OCI-LY7 (cell line): ENCODE data around the gene IL6R. TPM values are rescaled to one million over a fixed set of nuclear protein-coding genes. Genes with fewer than 3 reads are reported as not detected.

Experiments used
- BruUV-seq: library from RNA; stranded (reverse); fragments of 400-500 nt; replicated peaks from 2 replicates; lab custom pipeline; 2021; lab: Mats Ljungman, UMichigan
- CTCF ChIA-PET: fragments of 300-600 bp; sonication (Branson Sonifier 250); formaldehyde crosslinking; loops from one replicate; lab custom pipeline; 2022; ENCODE audit warnings: antibody characterized with exemption; ENCODE audit not compliant: unreplicated experiment; lab: Charles Lee
- POLR2A ChIA-PET: fragments of 300-600 bp; sonication (Branson Sonifier 250); formaldehyde crosslinking; loops from one replicate; lab custom pipeline; 2022; ENCODE audit warnings: antibody characterized with exemption; lab: Charles Lee
- DNase-seq: peaks from one replicate; pipeline ENCODE4 v3.0.0-alpha.2; 2015; ENCODE audit warnings: low spot score
- H2AFZ ChIP-seq: fragments of 200-600 bp; sonication (generic), shearing (Covaris generic); 2 replicates; pipeline ENCODE4 v1.6.1; 2014; ENCODE audit warnings: mild to moderate bottlenecking, antibody characterized with exemption, low read length, moderate library complexity
- H3K27ac ChIP-seq: fragments of 200-600 bp; sonication (generic); 2 replicates; pipeline ENCODE4 v1.5.1; 2014; ENCODE audit warnings: mixed run types, low read depth, mild to moderate bottlenecking, moderate library complexity, low read length, inconsistent platforms; ENCODE audit not compliant: poor library complexity, severe bottlenecking
- H3K36me3 ChIP-seq: fragments of 200-600 bp; sonication (generic); 2 replicates; pipeline ENCODE4 v1.6.1; 2014; ENCODE audit warnings: mild to moderate bottlenecking, antibody characterized with exemption, low read length, moderate library complexity, mixed read lengths; ENCODE audit not compliant: insufficient read depth
- H3K4me1 ChIP-seq: fragments of 200-600 bp; sonication (generic); 2 replicates; pipeline ENCODE4 v1.5.1; 2014; ENCODE audit warnings: mild to moderate bottlenecking, low read length; ENCODE audit not compliant: insufficient read depth, poor library complexity, severe bottlenecking
- H3K4me2 ChIP-seq: fragments of 200-600 bp; sonication (generic); 2 replicates; pipeline ENCODE4 v1.6.1; 2014; ENCODE audit warnings: mild to moderate bottlenecking, low read length
- H3K4me3 ChIP-seq: fragments of 200-600 bp; sonication (generic); 2 replicates; pipeline ENCODE4 v1.5.1; 2014; ENCODE audit warnings: mild to moderate bottlenecking, low read depth, low read length; ENCODE audit not compliant: poor library complexity, severe bottlenecking
- H3K79me2 ChIP-seq: fragments of 200-600 bp; sonication (generic); 2 replicates; pipeline ENCODE4 v1.6.1; 2016; ENCODE audit warnings: low read depth, mild to moderate bottlenecking, low read length, moderate library complexity, mixed read lengths; ENCODE audit not compliant: insufficient read depth
- H3K9me2 ChIP-seq: fragments of 200-600 bp; sonication (generic); 2 replicates; pipeline ENCODE4 v1.6.1; 2016; ENCODE audit warnings: mild to moderate bottlenecking, low read length, mixed read lengths; ENCODE audit not compliant: insufficient read depth
- H3K9me3 ChIP-seq: fragments of 200-600 bp; sonication (generic); 2 replicates; pipeline ENCODE4 v1.6.1; 2014; ENCODE audit warnings: mild to moderate bottlenecking, mixed run types, low read length, mixed read lengths
- H4K20me1 ChIP-seq: fragments of 200-600 bp; sonication (generic); 2 replicates; pipeline ENCODE4 v1.6.1; 2014; ENCODE audit warnings: mild to moderate bottlenecking, antibody characterized with exemption, low read length, moderate library complexity, mixed read lengths; ENCODE audit not compliant: insufficient read depth
- EZH2phosphoT487 ChIP-seq: fragments of 200-600 bp; sonication (generic); IDR thresholded peaks from 2 replicates; pipeline ENCODE4 v1.6.1; 2018; ENCODE audit warnings: low read depth, borderline replicate concordance, mild to moderate bottlenecking, mixed run types, antibody characterized with exemption, low read length, moderate library complexity, mixed read lengths
- intact Hi-C: fragments of 100-400 bp; cut with micrococcal nuclease; formaldehyde crosslinking; loops from one replicate; pipeline ENCODE4 v1.10.0; 2022; ENCODE audit not compliant: unreplicated experiment
- total RNA-seq, 2 experiments: library from RNA; depleted of rRNA in 1 of 2; stranded (reverse); fragments of >200 nt in 1 of 2; shearing (Covaris generic) in 1 of 2; gene quantifications; 2 replicates each; pipeline ENCODE4 v1.2.3, GENCODE V29; 2014 to 2022
- TF ChIP-seq, protein P1 (sequence below): fragments of 200-600 bp; sonication (generic); conservative IDR thresholded peaks from 2 replicates; pipeline ENCODE4 v1.5.1; 2014; ENCODE audit warnings: mild to moderate bottlenecking, antibody characterized with exemption, low read length, moderate library complexity, mixed read lengths

Gene IL6R
- total RNA-seq, 2 experiments from 2014 or later = not detected

DNA sequence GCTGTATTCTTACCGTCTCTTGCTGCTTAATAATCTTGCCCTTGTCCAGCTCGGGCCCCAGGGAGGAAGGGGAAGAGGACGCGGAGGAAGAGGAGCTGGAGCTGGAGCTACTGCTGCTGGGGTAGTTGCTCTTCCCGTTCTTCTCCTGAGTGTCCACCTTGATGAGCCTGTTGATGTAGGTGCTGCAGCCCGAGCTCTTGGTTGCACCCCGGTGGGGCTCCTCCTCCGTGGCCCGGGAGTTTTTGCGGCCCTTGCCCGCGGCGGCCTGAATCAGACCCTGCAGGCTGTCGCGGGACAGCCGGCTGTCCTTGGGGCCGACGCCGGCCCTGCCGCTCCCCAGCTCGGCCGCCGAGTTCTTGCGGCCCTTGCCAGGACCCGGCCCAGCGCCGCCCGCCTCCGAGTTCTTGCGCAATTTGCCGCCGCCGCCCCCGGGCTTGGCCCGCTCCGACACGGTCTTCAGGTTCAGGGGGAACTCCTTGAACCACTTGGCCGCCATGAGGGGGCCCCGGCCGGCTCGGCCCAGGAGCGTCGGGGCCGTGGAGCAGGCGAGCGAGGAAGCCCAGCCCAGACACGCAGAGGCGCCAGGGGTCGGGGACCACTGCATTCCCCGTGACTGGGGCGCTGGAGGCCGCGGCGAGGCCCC, 96.4 kb downstream of the IL6R start:
- H3K9me3 ChIP-seq = no peaks in the 10 kb centered on the region
- no TSS peak for BruUV-seq
- H3K4me1 ChIP-seq = peaks cover 10% of the 10 kb centered on the region
- no peaks in the 10 kb centered on the region for H3K9me2 ChIP-seq
- H3K79me2 ChIP-seq = no peaks in the 10 kb centered on the region
- no peak overlapping the region for H3K4me2 ChIP-seq
- no peaks in the 10 kb centered on the region for H3K36me3 ChIP-seq
- intact Hi-C loops = no loop called here
- H3K27ac ChIP-seq = no peak overlapping the region
- no peak overlapping the region for H3K4me3 ChIP-seq
- ChIA-PET CTCF (no interaction called here), POLR2A (no interaction called here)
- TF ChIP-seq, protein P1, sequence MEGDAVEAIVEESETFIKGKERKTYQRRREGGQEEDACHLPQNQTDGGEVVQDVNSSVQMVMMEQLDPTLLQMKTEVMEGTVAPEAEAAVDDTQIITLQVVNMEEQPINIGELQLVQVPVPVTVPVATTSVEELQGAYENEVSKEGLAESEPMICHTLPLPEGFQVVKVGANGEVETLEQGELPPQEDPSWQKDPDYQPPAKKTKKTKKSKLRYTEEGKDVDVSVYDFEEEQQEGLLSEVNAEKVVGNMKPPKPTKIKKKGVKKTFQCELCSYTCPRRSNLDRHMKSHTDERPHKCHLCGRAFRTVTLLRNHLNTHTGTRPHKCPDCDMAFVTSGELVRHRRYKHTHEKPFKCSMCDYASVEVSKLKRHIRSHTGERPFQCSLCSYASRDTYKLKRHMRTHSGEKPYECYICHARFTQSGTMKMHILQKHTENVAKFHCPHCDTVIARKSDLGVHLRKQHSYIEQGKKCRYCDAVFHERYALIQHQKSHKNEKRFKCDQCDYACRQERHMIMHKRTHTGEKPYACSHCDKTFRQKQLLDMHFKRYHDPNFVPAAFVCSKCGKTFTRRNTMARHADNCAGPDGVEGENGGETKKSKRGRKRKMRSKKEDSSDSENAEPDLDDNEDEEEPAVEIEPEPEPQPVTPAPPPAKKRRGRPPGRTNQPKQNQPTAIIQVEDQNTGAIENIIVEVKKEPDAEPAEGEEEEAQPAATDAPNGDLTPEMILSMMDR = no peak
- no peak for TF ChIP-seq EZH2phosphoT487
- H4K20me1 ChIP-seq = no peaks in the 10 kb centered on the region
- DNase-seq = no peak
- no peak overlapping the region for H2AFZ ChIP-seq

DNA sequence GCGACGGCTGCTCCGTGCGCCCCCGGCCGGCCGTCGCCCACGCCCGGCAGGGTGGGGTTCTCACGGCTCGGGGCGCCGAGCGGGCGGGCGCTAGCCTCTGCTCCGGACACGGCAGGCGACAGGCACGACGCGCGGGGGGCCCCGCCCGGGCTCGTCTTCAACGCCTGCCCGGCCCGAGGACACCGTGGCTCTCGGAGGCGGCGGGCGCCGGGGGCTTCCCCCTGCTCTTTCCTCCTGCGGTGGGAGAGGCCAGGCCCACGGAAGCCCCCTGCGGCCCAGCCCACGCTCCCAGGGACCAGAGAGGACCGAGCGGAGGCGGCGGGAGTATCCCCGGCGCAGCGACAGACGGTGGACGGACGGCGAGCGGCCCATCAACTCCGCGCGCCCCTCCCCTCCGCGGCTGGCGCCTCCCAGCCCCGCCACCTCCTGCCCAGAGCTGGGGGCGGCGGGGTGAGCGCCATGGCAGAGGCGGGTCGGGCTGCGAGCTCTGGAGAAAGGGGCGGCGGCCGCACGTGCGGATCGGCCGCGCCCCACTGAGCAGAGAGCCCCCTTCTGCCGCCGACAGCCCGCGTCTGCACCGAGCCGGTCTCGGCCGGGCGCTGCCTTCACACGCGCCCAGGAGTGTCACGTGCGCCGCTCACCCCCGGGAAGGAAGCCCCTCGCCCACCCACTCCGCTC, 97.1 kb downstream of the IL6R start, which contains the start of the genes SHE and TDRD10:
Gene SHE, minus strand, starts transcription at position 347 of the 678 bp plus-strand sequence. CDS start 386 bp downstream, outside the sequence.
Gene TDRD10, plus strand, starts transcription at position 154 of the 678 bp plus-strand sequence. CDS start 4,685 bp downstream, outside the sequence.
- no TSS peak for BruUV-seq
- TF ChIP-seq, protein P1 = no peak
- no peak for TF ChIP-seq EZH2phosphoT487
- ChIA-PET CTCF (no interaction called here), POLR2A (no interaction called here)
- Histone ChIP-seq H2AFZ (no peak within 1 kb of the TSS), H3K79me2 (no peaks in the 10 kb centered on the region), H3K27ac (no peak within 1 kb of the TSS), H3K9me3 (no peaks in the 10 kb centered on the region), H3K36me3 (no peaks in the 10 kb centered on the region), H3K9me2 (no peaks in the 10 kb centered on the region), H3K4me2 (no peak within 1 kb of the TSS), H4K20me1 (no peaks in the 10 kb centered on the region), H3K4me1 (peaks cover 3% of the 10 kb centered on the region), H3K4me3 (no peak within 1 kb of the TSS)
- no peak for DNase-seq
- intact Hi-C loops = no loop called here

- no peak overlapping the region for H3K4me2 ChIP-seq
- ChIA-PET POLR2A (no interaction called here), CTCF (no interaction called here)
- H2AFZ ChIP-seq = no peak overlapping the region
- no peaks in the 10 kb centered on the region for H4K20me1 ChIP-seq
- no peaks in the 10 kb centered on the region for H3K4me1 ChIP-seq
- intact Hi-C loops = no loop called here
- no peaks in the 10 kb centered on the region for H3K9me2 ChIP-seq
- no peaks in the 10 kb centered on the region for H3K9me3 ChIP-seq
- BruUV-seq = no TSS peak
- no peaks in the 10 kb centered on the region for H3K79me2 ChIP-seq
- no peak for TF ChIP-seq EZH2phosphoT487
- TF ChIP-seq, protein P1 = no peak
- no peak for DNase-seq
- no peak overlapping the region for H3K4me3 ChIP-seq
- H3K27ac ChIP-seq = no peak overlapping the region
- H3K36me3 ChIP-seq = no peaks in the 10 kb centered on the region
These were observed 97.6 kb downstream of the IL6R start for GRCh38 chr1:154502744-154503115.
